ENCODE results near the gene CDKN1A. TPM values are rescaled to one million over a fixed set of nuclear protein-coding genes. Genes with fewer than 3 reads are reported as not detected.
A peak's percentile ranks its signal among the peaks of the same experiment; 100 is the strongest.

The CDKN1A gene
- total RNA-seq, 1 donor from 2014 or later, result 151 TPM

- H3K27me3 ChIP-seq, result no peaks in the 10 kb centered on the region
- ATAC-seq (no peak), DNase-seq (no peak)
- no peak overlapping the region for H3K27ac ChIP-seq
- H3K36me3 ChIP-seq, result peaks cover 11% of the 10 kb centered on the region
- no peak overlapping the region for H3K4me3 ChIP-seq
- H3K9me3 ChIP-seq, result no peaks in the 10 kb centered on the region
- no peak for TF ChIP-seq CTCF (IDR thresholded peaks at IDR 0.05)
- intact Hi-C loops (cut with DNase I), result loop anchor here (5.0 kb wide), 1 partner anchor 66 kb away; no protein-coding TSS in a partner anchor
- peaks cover 8% of the 10 kb centered on the region for H3K4me1 ChIP-seq
These were observed 13.1 kb downstream of the CDKN1A start for GRCh38 chr6:36691612-36692011.

- intact Hi-C loops (cut with DNase I), result loop anchor here (5.0 kb wide), 1 partner anchor 65 kb away; no protein-coding TSS in a partner anchor
- DNase-seq, result peak; percentile 61
- H3K27ac ChIP-seq, result no peak overlapping the region
- no peaks in the 10 kb centered on the region for H3K27me3 ChIP-seq
- peaks cover 5% of the 10 kb centered on the region for H3K36me3 ChIP-seq
- TF ChIP-seq CTCF (IDR thresholded peaks at IDR 0.05), result no peak
- H3K9me3 ChIP-seq, result no peaks in the 10 kb centered on the region
- peaks cover 8% of the 10 kb centered on the region for H3K4me1 ChIP-seq
- ATAC-seq, result peak; percentile 80
- no peak overlapping the region for H3K4me3 ChIP-seq
These were observed 13.7 kb downstream of the CDKN1A start for GRCh38 chr6:36692220-36692619.

- no peaks in the 10 kb centered on the region for H3K36me3 ChIP-seq
- peaks cover 8% of the 10 kb centered on the region for H3K4me1 ChIP-seq
- no peak for TF ChIP-seq CTCF (IDR thresholded peaks at IDR 0.05)
- no peak overlapping the region for H3K27ac ChIP-seq
- DNase-seq (peak; percentile 70), ATAC-seq (peak; percentile 67)
- H3K27me3 ChIP-seq, result no peaks in the 10 kb centered on the region
- intact Hi-C loops (cut with DNase I), result loop anchor here (5.0 kb wide), 1 partner anchor 64 kb away; no protein-coding TSS in a partner anchor
- H3K4me3 ChIP-seq, result no peak overlapping the region
- H3K9me3 ChIP-seq, result no peaks in the 10 kb centered on the region
These were observed 14.6 kb downstream of the CDKN1A start for GRCh38 chr6:36692861-36693702.

GRCh38 chr6:36694616-36695015 is 16.1 kb downstream of the CDKN1A start:
- ATAC-seq (no peak), DNase-seq (peak; percentile 20)
- Histone ChIP-seq H3K4me3 (no peak overlapping the region), H3K4me1 (peaks cover 8% of the 10 kb centered on the region), H3K27me3 (no peaks in the 10 kb centered on the region), H3K36me3 (no peaks in the 10 kb centered on the region), H3K9me3 (no peaks in the 10 kb centered on the region), H3K27ac (no peak overlapping the region)
- intact Hi-C loops (cut with DNase I), result loop anchor here (5.0 kb wide), 1 partner anchor 63 kb away; no protein-coding TSS in a partner anchor
- TF ChIP-seq CTCF (IDR thresholded peaks at IDR 0.05), result no peak

- intact Hi-C loops (cut with DNase I), result no loop called here
- peaks cover 8% of the 10 kb centered on the region for H3K4me1 ChIP-seq
- no peak for ATAC-seq
- H3K36me3 ChIP-seq, result no peaks in the 10 kb centered on the region
- H3K4me3 ChIP-seq, result no peak overlapping the region
- DNase-seq, result no peak
- H3K27me3 ChIP-seq, result no peaks in the 10 kb centered on the region
- TF ChIP-seq CTCF (IDR thresholded peaks at IDR 0.05), result no peak
- H3K27ac ChIP-seq, result no peak overlapping the region
- no peaks in the 10 kb centered on the region for H3K9me3 ChIP-seq
These were observed 16.9 kb downstream of the CDKN1A start for GRCh38 chr6:36695414-36695813.
